Liver (tissue), 3 donors: ENCODE data around the gene RARB.

Source experiments
- EGR1 ChIP-seq, 2 donors: IDR thresholded peaks; 2 replicates each; pipeline ENCODE4 v1.6.1; 2016 to 2018; ENCODE audit warnings: antibody characterized with exemption in 2 of 2, low read depth in 2 of 2
- RAD21 ChIP-seq, 2 donors: IDR thresholded peaks; 2 replicates each; pipeline ENCODE4 v1.6.1; 2016; ENCODE audit warnings: antibody characterized with exemption in 2 of 2, mild to moderate bottlenecking in 2 of 2
- TF ChIP-seq, protein P1 (sequence below): fragments of 150-350 bp; IDR thresholded peaks from 2 replicates; pipeline ENCODE4 v1.5.1; 2017; ENCODE audit warnings: improper control_type of control experiment, low read depth, low read length; ENCODE audit not compliant: missing input control
- donor health status: healthy.
- donor health status: healthy.

DNA sequence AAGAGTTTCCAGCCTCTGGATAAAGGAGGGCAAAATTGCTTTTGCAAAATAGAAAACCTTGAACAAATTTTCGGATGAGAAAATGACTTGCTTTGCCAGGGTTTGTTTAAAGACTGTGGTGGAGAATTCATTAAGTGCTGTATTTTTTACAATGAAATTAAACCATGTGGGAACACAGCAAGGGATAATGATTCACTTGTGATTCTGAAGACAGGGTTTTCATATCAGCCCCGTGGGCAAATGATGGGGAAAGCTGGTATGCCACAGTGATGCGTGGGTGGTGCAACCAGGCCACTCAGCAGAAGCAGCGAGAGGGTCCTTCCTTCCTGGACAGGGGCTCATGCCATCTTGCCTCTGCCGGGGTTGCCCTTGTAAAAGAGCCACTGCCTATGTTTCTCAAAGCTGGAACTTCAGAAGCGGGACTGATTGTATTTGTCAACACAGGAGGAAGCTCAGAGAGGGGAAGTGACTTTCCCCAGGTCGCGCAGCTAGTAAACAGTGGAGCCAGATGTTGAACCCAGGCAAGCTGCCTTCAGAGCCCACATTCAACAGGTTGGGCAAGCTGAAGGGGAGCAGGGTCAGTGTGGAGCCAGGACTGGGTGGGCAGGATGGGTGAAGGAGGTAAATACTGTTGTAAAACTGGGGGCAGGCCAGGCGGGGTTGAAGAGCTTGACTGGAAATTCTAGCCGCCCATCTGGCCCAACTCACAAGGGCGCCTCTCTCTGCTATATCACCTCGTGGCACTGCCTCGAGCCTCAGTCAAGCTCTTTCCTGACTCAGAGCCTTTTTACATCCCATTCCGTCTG is 157.5 kb downstream of the RARB start:
- no peak for TF ChIP-seq RAD21 (IDR thresholded peaks at IDR 0.05)
- TF ChIP-seq, protein P1, sequence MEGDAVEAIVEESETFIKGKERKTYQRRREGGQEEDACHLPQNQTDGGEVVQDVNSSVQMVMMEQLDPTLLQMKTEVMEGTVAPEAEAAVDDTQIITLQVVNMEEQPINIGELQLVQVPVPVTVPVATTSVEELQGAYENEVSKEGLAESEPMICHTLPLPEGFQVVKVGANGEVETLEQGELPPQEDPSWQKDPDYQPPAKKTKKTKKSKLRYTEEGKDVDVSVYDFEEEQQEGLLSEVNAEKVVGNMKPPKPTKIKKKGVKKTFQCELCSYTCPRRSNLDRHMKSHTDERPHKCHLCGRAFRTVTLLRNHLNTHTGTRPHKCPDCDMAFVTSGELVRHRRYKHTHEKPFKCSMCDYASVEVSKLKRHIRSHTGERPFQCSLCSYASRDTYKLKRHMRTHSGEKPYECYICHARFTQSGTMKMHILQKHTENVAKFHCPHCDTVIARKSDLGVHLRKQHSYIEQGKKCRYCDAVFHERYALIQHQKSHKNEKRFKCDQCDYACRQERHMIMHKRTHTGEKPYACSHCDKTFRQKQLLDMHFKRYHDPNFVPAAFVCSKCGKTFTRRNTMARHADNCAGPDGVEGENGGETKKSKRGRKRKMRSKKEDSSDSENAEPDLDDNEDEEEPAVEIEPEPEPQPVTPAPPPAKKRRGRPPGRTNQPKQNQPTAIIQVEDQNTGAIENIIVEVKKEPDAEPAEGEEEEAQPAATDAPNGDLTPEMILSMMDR = no peak
- no peak for TF ChIP-seq EGR1 (IDR thresholded peaks at IDR 0.05; ENCODE audit: low read depth in 2 of 2)
